ENCODE results near the gene DDX4.

Gene DDX4

DNA sequence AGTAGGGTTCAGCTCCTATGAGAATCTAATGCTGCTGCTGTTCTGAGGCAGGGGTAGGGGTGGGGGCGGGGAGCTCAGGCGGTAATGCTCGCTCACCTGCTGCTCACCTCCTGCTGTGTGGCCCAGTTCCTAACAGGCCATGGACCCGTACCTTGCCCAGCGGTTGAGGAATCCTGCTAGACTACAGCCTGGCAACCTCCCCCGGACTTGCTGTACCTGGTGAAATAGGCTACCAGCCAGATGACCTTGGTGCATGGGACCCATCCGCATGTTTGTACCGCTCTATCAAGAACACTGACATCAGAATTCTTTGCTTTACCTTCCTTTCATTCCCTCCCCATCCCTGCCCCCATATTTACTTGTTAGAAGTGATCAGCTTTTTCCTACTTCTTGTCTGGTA, 128.6 kb downstream of the DDX4 start:
- no peak for DNase-seq (ENCODE audit: low spot score)
